OCI-LY7 (cell line): ENCODE results near the gene FLRT1. TPM values are rescaled to one million over a fixed set of nuclear protein-coding genes. Genes with fewer than 3 reads are reported as not detected.

Experiments
- BruUV-seq: library from RNA; stranded (reverse); fragments of 400-500 nt; replicated peaks from 2 replicates; lab custom pipeline; 2021; lab: Mats Ljungman, UMichigan
- CTCF ChIA-PET: fragments of 300-600 bp; sonication (Branson Sonifier 250); formaldehyde crosslinking; loops from one replicate; lab custom pipeline; 2022; ENCODE audit warnings: antibody characterized with exemption; ENCODE audit not compliant: unreplicated experiment; lab: Charles Lee
- POLR2A ChIA-PET: fragments of 300-600 bp; sonication (Branson Sonifier 250); formaldehyde crosslinking; loops from one replicate; lab custom pipeline; 2022; ENCODE audit warnings: antibody characterized with exemption; lab: Charles Lee
- DNase-seq: peaks from one replicate; pipeline ENCODE4 v3.0.0-alpha.2; 2015; ENCODE audit warnings: low spot score
- H2AFZ ChIP-seq: fragments of 200-600 bp; sonication (generic), shearing (Covaris generic); 2 replicates; pipeline ENCODE4 v1.6.1; 2014; ENCODE audit warnings: mild to moderate bottlenecking, antibody characterized with exemption, low read length, moderate library complexity
- H3K27ac ChIP-seq: fragments of 200-600 bp; sonication (generic); 2 replicates; pipeline ENCODE4 v1.5.1; 2014; ENCODE audit warnings: mixed run types, low read depth, mild to moderate bottlenecking, moderate library complexity, low read length, inconsistent platforms; ENCODE audit not compliant: poor library complexity, severe bottlenecking
- H3K36me3 ChIP-seq: fragments of 200-600 bp; sonication (generic); 2 replicates; pipeline ENCODE4 v1.6.1; 2014; ENCODE audit warnings: mild to moderate bottlenecking, antibody characterized with exemption, low read length, moderate library complexity, mixed read lengths; ENCODE audit not compliant: insufficient read depth
- H3K4me1 ChIP-seq: fragments of 200-600 bp; sonication (generic); 2 replicates; pipeline ENCODE4 v1.5.1; 2014; ENCODE audit warnings: mild to moderate bottlenecking, low read length; ENCODE audit not compliant: insufficient read depth, poor library complexity, severe bottlenecking
- H3K4me2 ChIP-seq: fragments of 200-600 bp; sonication (generic); 2 replicates; pipeline ENCODE4 v1.6.1; 2014; ENCODE audit warnings: mild to moderate bottlenecking, low read length
- H3K4me3 ChIP-seq: fragments of 200-600 bp; sonication (generic); 2 replicates; pipeline ENCODE4 v1.5.1; 2014; ENCODE audit warnings: mild to moderate bottlenecking, low read depth, low read length; ENCODE audit not compliant: poor library complexity, severe bottlenecking
- H3K79me2 ChIP-seq: fragments of 200-600 bp; sonication (generic); 2 replicates; pipeline ENCODE4 v1.6.1; 2016; ENCODE audit warnings: low read depth, mild to moderate bottlenecking, low read length, moderate library complexity, mixed read lengths; ENCODE audit not compliant: insufficient read depth
- H3K9me2 ChIP-seq: fragments of 200-600 bp; sonication (generic); 2 replicates; pipeline ENCODE4 v1.6.1; 2016; ENCODE audit warnings: mild to moderate bottlenecking, low read length, mixed read lengths; ENCODE audit not compliant: insufficient read depth
- H3K9me3 ChIP-seq: fragments of 200-600 bp; sonication (generic); 2 replicates; pipeline ENCODE4 v1.6.1; 2014; ENCODE audit warnings: mild to moderate bottlenecking, mixed run types, low read length, mixed read lengths
- H4K20me1 ChIP-seq: fragments of 200-600 bp; sonication (generic); 2 replicates; pipeline ENCODE4 v1.6.1; 2014; ENCODE audit warnings: mild to moderate bottlenecking, antibody characterized with exemption, low read length, moderate library complexity, mixed read lengths; ENCODE audit not compliant: insufficient read depth
- CTCF ChIP-seq: fragments of 200-600 bp; sonication (generic); conservative IDR thresholded peaks from 2 replicates; pipeline ENCODE4 v1.5.1; 2014; ENCODE audit warnings: mild to moderate bottlenecking, antibody characterized with exemption, low read length, moderate library complexity, mixed read lengths
- EZH2phosphoT487 ChIP-seq: fragments of 200-600 bp; sonication (generic); IDR thresholded peaks from 2 replicates; pipeline ENCODE4 v1.6.1; 2018; ENCODE audit warnings: low read depth, borderline replicate concordance, mild to moderate bottlenecking, mixed run types, antibody characterized with exemption, low read length, moderate library complexity, mixed read lengths
- intact Hi-C: fragments of 100-400 bp; cut with micrococcal nuclease; formaldehyde crosslinking; loops from one replicate; pipeline ENCODE4 v1.10.0; 2022; ENCODE audit not compliant: unreplicated experiment
- total RNA-seq, 2 experiments: library from RNA; depleted of rRNA in 1 of 2; stranded (reverse); fragments of >200 nt in 1 of 2; shearing (Covaris generic) in 1 of 2; gene quantifications; 2 replicates each; pipeline ENCODE4 v1.2.3, GENCODE V29; 2014 to 2022

FLRT1 gene
- total RNA-seq, 2 experiments from 2014 or later: not detected

GRCh38 chr11:64014356-64014755 is 21.4 kb upstream of the FLRT1 start:
- Histone ChIP-seq H2AFZ (no peak overlapping the region), H3K36me3 (no peaks in the 10 kb centered on the region), H3K4me1 (no peaks in the 10 kb centered on the region), H3K27ac (no peak overlapping the region), H4K20me1 (no peaks in the 10 kb centered on the region), H3K9me2 (no peaks in the 10 kb centered on the region), H3K4me2 (no peak overlapping the region), H3K4me3 (no peak overlapping the region), H3K79me2 (no peaks in the 10 kb centered on the region), H3K9me3 (peaks cover 8% of the 10 kb centered on the region; the same call in 1 of the 2 replicates)
- ChIA-PET POLR2A (no interaction called here), CTCF (no interaction called here)
- no peak for DNase-seq
- BruUV-seq: no TSS peak
- intact Hi-C loops: no loop called here
- TF ChIP-seq EZH2phosphoT487: no peak
- no peak for TF ChIP-seq CTCF

GRCh38 chr11:64015510-64015909 is 20.2 kb upstream of the FLRT1 start:
- no peak overlapping the region for H2AFZ ChIP-seq
- intact Hi-C loops: no loop called here
- DNase-seq: no peak
- H3K4me3 ChIP-seq: no peak overlapping the region
- no peak overlapping the region for H3K4me2 ChIP-seq
- no peaks in the 10 kb centered on the region for H4K20me1 ChIP-seq
- POLR2A ChIA-PET: no interaction called here
- no peaks in the 10 kb centered on the region for H3K4me1 ChIP-seq
- H3K36me3 ChIP-seq: no peaks in the 10 kb centered on the region
- H3K9me3 ChIP-seq: peaks cover 5% of the 10 kb centered on the region; the same call in 1 of the 2 replicates
- CTCF ChIA-PET: interaction anchor here (0.6 kb wide), 1 partner anchor 333 kb away, joined by 3 read pairs; no protein-coding TSS in a partner anchor
- H3K79me2 ChIP-seq: no peaks in the 10 kb centered on the region
- BruUV-seq: no TSS peak
- H3K9me2 ChIP-seq: no peaks in the 10 kb centered on the region
- no peak overlapping the region for H3K27ac ChIP-seq
- TF ChIP-seq CTCF (no peak), EZH2phosphoT487 (no peak)

- ChIA-PET POLR2A (no interaction called here), CTCF (interaction anchor here (0.6 kb wide), 1 partner anchor 334 kb away, joined by 3 read pairs; no protein-coding TSS in a partner anchor)
- no peak for DNase-seq
- no peak for TF ChIP-seq EZH2phosphoT487
- no peak for TF ChIP-seq CTCF
- no peaks in the 10 kb centered on the region for H3K9me3 ChIP-seq
- H3K27ac ChIP-seq: no peak overlapping the region
- no TSS peak for BruUV-seq
- H3K4me1 ChIP-seq: no peaks in the 10 kb centered on the region
- H3K4me2 ChIP-seq: no peak overlapping the region
- no peaks in the 10 kb centered on the region for H3K79me2 ChIP-seq
- H3K9me2 ChIP-seq: no peaks in the 10 kb centered on the region
- H3K4me3 ChIP-seq: no peak overlapping the region
- H4K20me1 ChIP-seq: no peaks in the 10 kb centered on the region
- intact Hi-C loops: no loop called here
- H2AFZ ChIP-seq: no peak overlapping the region
- no peaks in the 10 kb centered on the region for H3K36me3 ChIP-seq
These were observed 19.5 kb upstream of the FLRT1 start for GRCh38 chr11:64015935-64016845.
